T-helper 1 cell treated with Interleukin-12 subunit alpha and Interleukin-12 subunit beta and Interleukin-4 antibody, amounts not matched to agents 30 ng/mL and 1 ng/mL, for 36 hours (primary cell): ENCODE measurements around the gene ADGRG7. TPM values are rescaled to one million over a fixed set of nuclear protein-coding genes. Genes with fewer than 3 reads are reported as not detected.
"Not testable (repeated sequence)": the region's sequence is repeated elsewhere in the genome, so short reads cannot be mapped to it uniquely, and the experiment has no call there.

Experiments used
- intact Hi-C: fragments of 100-400 bp; cut with micrococcal nuclease; formaldehyde crosslinking; loops from one replicate; pipeline ENCODE4 v1.15.1; 2024
- total RNA-seq: library from RNA; stranded (reverse); gene quantifications from 2 replicates; pipeline ENCODE4 v1.2.3, GENCODE V29; 2022

The ADGRG7 gene
- total RNA-seq, result not detected in 2 replicates

DNA sequence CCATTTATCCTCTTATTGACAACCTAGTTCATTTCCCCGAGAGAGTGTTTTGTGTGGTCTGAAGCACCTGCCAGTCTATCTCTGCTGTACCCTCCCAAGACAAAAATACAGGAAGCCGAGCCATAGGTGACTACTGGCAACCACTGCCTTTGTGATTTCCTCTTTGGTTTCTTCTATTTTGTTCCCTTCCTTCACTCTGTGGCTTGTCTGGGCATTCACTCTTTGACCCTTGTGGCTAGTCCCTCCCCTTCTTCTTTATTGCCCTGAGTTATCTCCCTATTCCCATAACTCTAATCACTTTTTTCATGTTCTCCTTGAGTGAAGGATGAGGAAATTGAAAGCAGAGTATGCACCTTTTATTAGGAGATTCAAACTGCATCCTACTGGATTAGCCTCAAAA, at the start of gene ADGRG7:
TSS of gene ADGRG7 (plus strand) at position 297 of the 400 bp plus-strand sequence. CDS start 256 bp downstream, outside the sequence.
- intact Hi-C loops, result no loop called here

DNA sequence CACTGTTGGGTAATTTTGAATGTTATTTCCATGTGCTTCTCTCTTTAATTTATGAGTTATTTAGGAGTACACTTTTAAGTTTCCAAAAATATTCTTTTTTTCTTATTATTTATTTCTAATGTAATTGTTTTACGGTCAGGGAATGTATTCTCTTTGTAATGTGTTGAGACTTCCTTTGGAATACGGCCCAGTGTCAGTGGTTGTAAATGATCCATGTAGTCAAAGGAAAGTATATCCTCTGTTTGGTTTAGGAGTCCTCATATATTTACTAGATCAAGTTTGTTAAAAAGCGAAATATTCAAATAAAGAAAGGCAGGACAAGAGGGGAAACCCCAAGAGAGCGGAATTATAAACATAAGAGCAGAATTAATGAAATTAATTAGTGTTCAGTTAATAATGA, 49.0 kb upstream of the ADGRG7 start:
- intact Hi-C loops, result no loop called here

- intact Hi-C loops, result no loop called here
Observed at GRCh38 chr3:100561459-100562158, 47.8 kb upstream of the ADGRG7 start.

DNA sequence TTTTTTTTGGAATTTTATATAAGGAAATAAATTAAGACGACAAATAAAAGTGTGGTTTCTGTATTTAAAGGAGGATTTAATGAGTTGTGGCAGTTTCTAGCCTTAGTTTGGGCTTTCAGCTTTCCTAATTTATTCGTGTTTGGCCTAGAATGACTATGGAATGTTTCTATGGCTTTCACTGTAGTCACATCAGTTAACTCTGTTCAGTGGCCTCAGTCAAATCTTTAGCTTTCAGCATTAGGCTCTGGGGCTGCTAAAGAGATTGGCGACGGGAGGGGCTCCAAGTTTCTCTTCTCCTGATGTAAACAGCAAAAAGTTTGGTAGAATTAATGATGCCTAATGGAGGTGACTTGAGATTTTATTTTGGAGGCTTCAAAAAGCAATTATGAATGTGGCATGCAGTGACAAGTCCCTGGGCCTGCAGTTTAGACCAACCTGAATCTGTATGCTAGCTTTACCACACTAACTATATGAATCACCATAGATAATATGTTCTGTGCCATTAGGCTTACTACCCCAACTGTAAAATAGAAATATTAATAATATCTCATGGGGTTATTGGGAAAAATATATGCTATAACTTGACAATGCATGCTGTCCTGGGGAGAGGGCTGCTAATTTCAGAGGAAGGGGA, 47.1 kb upstream of the ADGRG7 start:
- intact Hi-C loops, result no loop called here

DNA sequence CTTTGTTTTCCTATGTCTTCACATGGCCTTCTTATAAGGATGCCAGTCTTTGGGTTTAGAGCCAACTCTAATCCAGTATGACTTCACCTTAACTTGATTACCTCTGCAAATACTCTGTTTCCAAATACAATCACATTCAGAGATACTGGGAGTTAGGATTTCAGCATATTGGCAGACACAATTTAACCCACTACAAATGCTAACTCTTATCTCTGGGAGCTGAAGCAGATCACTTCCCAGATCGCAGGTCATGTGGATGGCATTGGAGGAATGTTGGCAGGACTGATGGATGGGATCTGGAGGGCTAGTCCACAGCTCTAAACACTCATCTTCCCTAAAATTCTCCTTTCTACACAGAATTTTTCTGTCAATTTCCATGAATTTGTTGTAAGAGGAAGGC, 46.2 kb upstream of the ADGRG7 start:
- intact Hi-C loops, result no loop called here

- intact Hi-C loops, result no loop called here
Observed at GRCh38 chr3:100563652-100564211, 45.7 kb upstream of the ADGRG7 start.

GRCh38 chr3:100570811-100571210, 38.6 kb upstream of the ADGRG7 start:
- intact Hi-C loops, result no loop called here

GRCh38 chr3:100574536-100574935, 34.9 kb upstream of the ADGRG7 start:
- intact Hi-C loops, result no loop called here

DNA sequence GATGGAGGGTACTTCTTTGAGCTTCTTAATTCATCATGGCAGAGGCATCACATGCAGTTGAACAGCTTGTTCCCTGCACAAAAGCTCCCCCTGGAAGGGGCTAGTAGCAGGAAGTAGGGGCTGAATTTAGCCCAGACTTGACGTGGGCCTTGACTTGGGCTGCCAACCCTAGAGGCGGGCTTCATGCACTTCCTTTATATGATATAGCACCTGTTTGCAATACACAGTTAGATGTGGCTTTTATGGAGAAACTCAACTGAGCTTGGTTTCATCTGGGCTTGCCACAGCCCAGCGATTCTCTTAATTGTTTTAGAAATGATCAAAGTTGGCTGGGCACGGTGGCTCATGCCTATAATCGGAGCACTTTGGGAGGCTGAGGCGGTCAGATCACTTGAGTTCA, 33.7 kb upstream of the ADGRG7 start:
- intact Hi-C loops, result no loop called here

GRCh38 chr3:100577382-100578008, 31.9 kb upstream of the ADGRG7 start:
- intact Hi-C loops, result no loop called here

DNA sequence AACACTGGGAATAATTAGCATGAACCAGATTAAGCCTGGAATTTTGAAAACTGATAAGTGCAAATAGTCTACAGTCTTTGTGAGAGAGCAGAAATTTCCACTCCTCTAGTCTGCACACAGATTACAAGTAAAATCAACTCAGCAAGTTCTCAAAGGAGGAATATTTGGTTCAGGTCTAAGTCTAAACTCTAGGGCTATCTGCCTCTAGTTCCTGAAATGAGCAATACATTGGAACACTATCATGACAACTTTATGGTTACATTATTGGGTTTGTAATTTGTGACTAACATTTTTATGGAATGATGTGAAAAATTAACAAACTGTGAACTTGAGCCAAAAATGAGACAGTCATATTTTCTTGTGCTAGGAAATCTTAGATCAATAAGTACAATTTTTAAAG, 30.8 kb upstream of the ADGRG7 start:
- intact Hi-C loops, result no loop called here

- intact Hi-C loops, result no loop called here
Observed at GRCh38 chr3:100580147-100580546, 29.3 kb upstream of the ADGRG7 start.

- intact Hi-C loops, result no loop called here
Observed at GRCh38 chr3:100581650-100582049, 27.8 kb upstream of the ADGRG7 start.

GRCh38 chr3:100582157-100582556, 27.2 kb upstream of the ADGRG7 start:
- intact Hi-C loops, result not testable (repeated sequence)

DNA sequence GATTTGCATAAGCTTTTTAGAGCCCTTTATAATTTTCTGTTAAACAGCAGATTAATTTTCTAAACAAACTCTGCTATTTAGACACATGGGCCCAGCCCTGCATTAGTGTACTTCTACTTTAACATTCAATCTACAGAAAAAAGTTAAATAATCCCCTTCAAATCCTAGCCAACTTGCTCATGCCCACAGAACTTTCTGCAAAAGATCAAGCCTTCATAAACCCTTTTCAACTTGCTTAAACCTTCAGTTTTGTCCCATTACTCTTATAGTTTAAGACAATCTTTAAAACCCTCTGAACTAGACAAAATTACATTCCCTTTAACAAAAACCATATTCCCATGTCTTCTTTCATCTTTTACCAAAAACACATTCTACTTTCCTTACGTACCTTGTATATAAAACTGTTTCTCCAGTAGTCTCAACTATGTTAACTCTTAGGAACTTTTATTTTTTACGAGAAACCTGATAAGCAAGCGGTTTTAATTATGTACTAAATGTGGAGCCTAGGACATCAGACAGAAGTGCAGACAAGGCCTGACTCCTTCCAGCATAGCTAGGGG, 25.2 kb upstream of the ADGRG7 start:
- intact Hi-C loops, result no loop called here

DNA sequence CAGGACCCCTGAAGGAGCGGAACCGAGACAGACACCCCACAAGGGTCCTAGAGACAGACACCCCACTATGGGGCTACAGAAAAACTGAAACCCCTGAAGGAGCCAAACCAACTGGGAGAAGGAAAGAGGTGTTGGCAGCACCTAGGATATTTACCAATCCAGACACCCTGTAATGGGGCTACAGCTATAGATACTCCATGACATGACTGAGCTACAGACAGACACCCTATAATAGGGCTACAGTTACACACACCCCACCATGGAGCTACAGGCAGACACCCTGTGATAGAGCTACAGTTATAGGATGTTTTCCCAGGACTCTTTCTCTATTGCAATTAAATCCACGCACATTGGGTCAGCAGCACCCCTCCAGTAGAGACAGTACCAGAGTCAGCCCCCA, 22.6 kb upstream of the ADGRG7 start:
- intact Hi-C loops, result no loop called here

GRCh38 chr3:100588251-100588650, 21.1 kb upstream of the ADGRG7 start:
- intact Hi-C loops, result loop anchor here (2.0 kb wide), 1 partner anchor 193 kb away; no protein-coding TSS in a partner anchor

DNA sequence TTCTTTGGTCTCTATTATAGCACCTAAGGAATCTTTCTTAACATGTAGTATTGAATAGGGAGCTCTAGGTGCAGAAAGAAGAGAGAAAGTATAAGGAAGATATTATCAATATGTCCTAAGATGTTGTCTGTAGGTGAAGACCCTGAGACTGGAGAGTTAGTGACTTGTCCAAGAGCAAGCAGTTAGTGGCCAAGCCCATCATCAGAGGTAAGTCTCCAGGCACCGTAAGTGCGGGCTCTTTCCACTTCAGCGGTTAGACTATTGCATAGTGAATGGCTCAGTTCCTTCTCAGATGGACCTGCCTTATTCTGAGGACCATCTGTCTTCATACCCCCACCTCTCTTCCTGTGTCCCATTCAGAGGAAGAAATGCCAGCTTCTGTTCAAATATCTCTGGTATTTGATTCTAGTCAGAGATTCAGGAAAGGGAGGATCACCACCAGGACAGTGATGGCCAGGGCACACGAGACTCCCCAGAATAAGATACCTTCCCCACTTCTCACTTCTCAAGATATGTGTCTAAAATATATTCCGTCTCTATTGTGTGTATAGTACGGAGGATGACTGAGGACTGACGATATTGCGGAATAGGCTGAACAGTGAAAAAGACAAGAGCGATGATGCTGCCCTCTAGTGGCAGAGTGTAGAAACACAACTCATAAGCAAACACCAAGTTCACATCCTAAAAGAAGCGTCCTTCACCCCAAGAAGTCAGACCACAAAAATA, 19.1 kb upstream of the ADGRG7 start:
- intact Hi-C loops, result loop anchor here (1.0 to 5.0 kb wide), 12 partner anchors 13 to 773 kb away; partner anchors contain the start of genes CMSS1, LNP1, TBC1D23 and TMEM45A

GRCh38 chr3:100590840-100591147, 18.6 kb upstream of the ADGRG7 start:
- intact Hi-C loops, result loop anchor here (1.0 to 5.0 kb wide), 12 partner anchors 13 to 773 kb away; partner anchors contain the start of genes CMSS1, LNP1, TBC1D23 and TMEM45A

DNA sequence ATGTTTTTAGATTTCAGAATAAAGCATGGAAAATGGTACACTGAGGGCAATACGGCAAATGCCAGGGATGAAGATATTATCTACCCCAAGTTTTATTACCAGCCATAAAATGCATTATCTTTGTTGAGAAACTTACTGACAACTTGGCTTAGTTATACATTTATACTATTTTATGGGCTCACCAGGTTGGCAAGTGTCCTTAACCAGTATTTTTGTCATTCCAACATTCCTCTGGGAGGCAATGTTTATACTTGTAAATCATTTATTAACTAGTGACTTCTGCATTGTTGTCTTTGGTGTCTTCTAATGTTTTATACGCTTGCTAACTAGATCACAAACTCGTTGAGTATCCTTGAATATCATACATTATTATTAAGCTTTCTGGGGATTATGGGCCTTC, 18.0 kb upstream of the ADGRG7 start:
- intact Hi-C loops, result loop anchor here (5.0 kb wide), 1 partner anchor 206 kb away; no protein-coding TSS in a partner anchor
